Gastroesophageal sphincter (tissue), 3 donors: ENCODE results near the gene CCL8.

Source experiments
- CTCF ChIP-seq, 4 experiments: fragments of 200-600 bp in 2 of 4; fragments of 450-650 bp in 2 of 4; sonication (generic) in 1 of 4; IDR thresholded peaks; one replicate each; pipeline ENCODE4 v1.5.1; 2017 to 2019; ENCODE audit warnings: antibody characterized with exemption in 4 of 4, mild to moderate bottlenecking in 2 of 4, moderate library complexity in 2 of 4
- POLR2A ChIP-seq, 2 donors: fragments of 450-650 bp; IDR thresholded peaks; one replicate each; pipeline ENCODE4 v1.6.1; 2017; ENCODE audit warnings: antibody characterized with exemption in 2 of 2, mild to moderate bottlenecking in 2 of 2, moderate library complexity in 1 of 2
- POLR2AphosphoS5 ChIP-seq: sonication (generic); formaldehyde crosslinking; IDR thresholded peaks from one replicate; pipeline ENCODE4 v1.6.1; 2017; ENCODE audit warnings: antibody characterized with exemption

- TF ChIP-seq POLR2AphosphoS5, result no peak
- TF ChIP-seq CTCF (IDR thresholded peaks at IDR 0.05), result no peak
- TF ChIP-seq POLR2A (IDR thresholded peaks at IDR 0.05), result no peak
Observed at GRCh38 chr17:34349751-34350150, 30.5 kb downstream of the CCL8 start.
